HepG2 (cell line): ENCODE measurements around the gene UGCG. TPM values are rescaled to one million over a fixed set of nuclear protein-coding genes. Genes with fewer than 3 reads are reported as not detected.

Experiments
- ATAC-seq: fragments of 200-7000 bp; cut with Tn5 transposase; 3 replicates; pipeline ENCODE4 v1.9.1; 2020; ENCODE audit warnings: mild to moderate bottlenecking, moderate library complexity
- BruUV-seq: library from RNA; stranded (reverse); fragments of 400-500 nt; replicated peaks from 2 replicates; lab custom pipeline; 2021; lab: Mats Ljungman, UMichigan
- CTCF ChIA-PET: fragments of 300-600 bp; formaldehyde crosslinking; extraction: SDS; loops from one replicate; lab custom pipeline; 2021; ENCODE audit warnings: low total read pairs, inconsistent platforms, low intra/inter-chr PET ratio; lab: Yijun Ruan, JAX
- POLR2A ChIA-PET: fragments of 350-600 bp; sonication (Branson Sonifier 250); formaldehyde crosslinking; loops from one replicate; lab custom pipeline; 2020; ENCODE audit warnings: antibody characterized with exemption, inconsistent platforms; lab: Yijun Ruan, JAX
- DNase-seq: peaks from one replicate; pipeline ENCODE4 v3.0.0-alpha.2; 2015; ENCODE audit warnings: low spot score
- FAIRE-seq: peaks from 3 replicates; lab custom pipeline; 2011; peaks lifted over from hg19 to GRCh38; lab: Jason Lieb, UNC
- H2AFZ ChIP-seq: one replicate; pipeline ENCODE4 v1.6.1; 2011; ENCODE audit warnings: low read length, inconsistent platforms
- H3K27ac ChIP-seq: fragments of 300-600 bp; 3 replicates; pipeline ENCODE4 v1.8.0; 2011; ENCODE audit warnings: mixed run types, mild to moderate bottlenecking, mixed read lengths, low read length, inconsistent platforms; ENCODE audit not compliant: insufficient read depth; ENCODE audit errors: extremely low read length
- H3K27me3 ChIP-seq, 2 experiments: fragments of 200-600 bp in 1 of 2; 2 replicates in 1 of 2; 3 replicates in 1 of 2; pipeline versions ENCODE4 v1.6.0 to v1.8.0; 2011; ENCODE audit warnings: low read length in 2 of 2, mild to moderate bottlenecking in 2 of 2, moderate library complexity in 2 of 2, inconsistent platforms in 1 of 2; ENCODE audit not compliant: insufficient read depth in 2 of 2, control insufficient read depth in 1 of 2
- H3K36me3 ChIP-seq, 2 experiments: fragments of 200-600 bp in 1 of 2; replicated peaks in 1 of 2; 2 replicates in 1 of 2; 3 replicates in 1 of 2; pipeline versions ENCODE4 v1.5.1 to v1.8.0; 2011; ENCODE audit warnings: low read length in 2 of 2, inconsistent platforms in 1 of 2; ENCODE audit not compliant: insufficient read depth in 2 of 2, control insufficient read depth in 1 of 2
- H3K4me1 ChIP-seq: 2 replicates; pipeline ENCODE4 v1.5.1; 2012; ENCODE audit warnings: low read length, inconsistent platforms; ENCODE audit not compliant: insufficient read depth
- H3K4me2 ChIP-seq: 2 replicates; pipeline ENCODE4 v1.6.0; 2011; ENCODE audit warnings: low read depth, low read length, inconsistent platforms
- H3K4me3 ChIP-seq, 3 experiments: fragments of 200-600 bp in 1 of 3; sonication (generic), shearing (Covaris generic) in 1 of 3; replicated peaks in 1 of 3; 2 replicates each; pipeline ENCODE4 v1.5.1; 2011 to 2016; ENCODE audit warnings: low read length in 3 of 3, inconsistent platforms in 2 of 3, low read depth in 2 of 3, mild to moderate bottlenecking in 2 of 3, control low read depth in 1 of 3, mixed read lengths in 1 of 3; ENCODE audit not compliant: insufficient read depth in 1 of 3
- H3K79me2 ChIP-seq: one replicate; pipeline ENCODE4 v1.6.1; 2011; ENCODE audit warnings: low read length, inconsistent platforms; ENCODE audit not compliant: insufficient read depth
- H3K9ac ChIP-seq: 2 replicates; pipeline ENCODE4 v1.6.0; 2011; ENCODE audit warnings: mild to moderate bottlenecking, low read depth, low read length, inconsistent platforms; ENCODE audit not compliant: insufficient read depth
- H3K9me3 ChIP-seq: 2 replicates; pipeline ENCODE4 v1.5.1; 2012; ENCODE audit warnings: mild to moderate bottlenecking, low read length
- H4K20me1 ChIP-seq: 2 replicates; pipeline ENCODE4 v1.6.0; 2011; ENCODE audit warnings: inconsistent platforms, mild to moderate bottlenecking, low read length, moderate library complexity; ENCODE audit not compliant: insufficient read depth
- AHDC1 ChIP-seq: sonication (generic); formaldehyde crosslinking; IDR thresholded peaks from 2 replicates; pipeline ENCODE4 v1.5.1; 2020; ENCODE audit warnings: mild to moderate bottlenecking, missing genetic modification reagents, borderline replicate concordance
- HNF4A ChIP-seq: sonication (generic); formaldehyde crosslinking; IDR thresholded peaks from 2 replicates; pipeline ENCODE4 v1.4.0; 2020; ENCODE audit warnings: missing genetic modification reagents
- TRIM22 ChIP-seq: fragments of 450-650 bp; IDR thresholded peaks from 2 replicates; pipeline ENCODE4 v1.6.1; 2017
- ZMAT3 ChIP-seq: sonication (generic); formaldehyde crosslinking; conservative IDR thresholded peaks from 2 replicates; pipeline ENCODE4 v1.7.0; 2021; ENCODE audit warnings: missing genetic modification reagents
- ZNF253 ChIP-seq: sonication (generic); formaldehyde crosslinking; IDR thresholded peaks from 2 replicates; pipeline ENCODE4 v1.8.0; 2022; ENCODE audit warnings: mild to moderate bottlenecking, missing genetic modification reagents, borderline replicate concordance
- ZNF530 ChIP-seq: sonication (generic); formaldehyde crosslinking; IDR thresholded peaks from 2 replicates; pipeline ENCODE4 v1.5.0; 2020; ENCODE audit warnings: low read depth, mild to moderate bottlenecking, missing genetic modification reagents
- WGBS: methylation state at CpG from one replicate; pipeline ENCODE4 v1.1.6; 2017; ENCODE audit warnings: low lambda C conversion rate; 5-methylcytosine and 5-hydroxymethylcytosine counted together
- in situ Hi-C: cut with HindIII; loops from 2 replicates; pipeline ENCODE4 v1.10.0; 2017; ENCODE audit warnings: low pct_unique_long_range_greater_than_20kb; ENCODE audit not compliant: extremely low pct_ligation_motif_present
- intact Hi-C: fragments of 100-400 bp; cut with micrococcal nuclease; formaldehyde crosslinking; loops from one replicate; pipeline ENCODE4 v1.10.0; 2022; ENCODE audit not compliant: unreplicated experiment
- polyA plus RNA-seq, 8 experiments: library from polyadenylated mRNA; depleted of rRNA in 3 of 8; stranded (reverse) in 7 of 8; unstranded in 1 of 8; fragments of >200 nt; fragmentation: Illumina TruSeq in 4 of 8; extraction: Trizol in 4 of 8; gene quantifications; 2 replicates each; pipeline versions ENCODE4 v1.2.1 to v1.2.3, GENCODE V29; 2011 to 2016; ENCODE audit warnings: low read depth in 4 of 8, missing spikeins in 1 of 8, mixed read lengths in 1 of 8; ENCODE audit not compliant: insufficient read depth in 1 of 8
- total RNA-seq, 5 experiments: library from RNA; depleted of rRNA; stranded (reverse); fragments of >200 nt; fragmentation: Illumina TruSeq; extraction: Trizol; gene quantifications; 2 replicates each; pipeline ENCODE4 v1.2.3, GENCODE V29; 2016; ENCODE audit warnings: low read depth in 1 of 5

UGCG gene
- total and polyA plus RNA-seq, 2 of the 13 experiments (the other 11 are each of a cell fraction or from before 2014, with no cell fraction given), result 10.5 to 13.9 TPM

- H3K27me3 ChIP-seq, result no peaks in the 10 kb centered on the region
- H2AFZ ChIP-seq, result no peak overlapping the region
- peaks cover 15% of the 10 kb centered on the region for H4K20me1 ChIP-seq
- POLR2A ChIA-PET, result no interaction called here
- FAIRE-seq (no peak), ATAC-seq (no peak), DNase-seq (no peak)
- no TSS peak for BruUV-seq
- in situ Hi-C loops, result no loop called here
- peaks cover 82% of the 10 kb centered on the region for H3K79me2 ChIP-seq
- WGBS, result 79% methylated on average over 15 of the region's 15 CpGs
- no peak overlapping the region for H3K27ac ChIP-seq
- intact Hi-C loops, result no loop called here
- H3K4me2 ChIP-seq, result no peak overlapping the region
- H3K4me3 ChIP-seq, result no peak overlapping the region
- CTCF ChIA-PET, result no interaction called here
- peaks cover 62% of the 10 kb centered on the region for H3K4me1 ChIP-seq
- H3K9ac ChIP-seq, result no peak overlapping the region
- no peaks in the 10 kb centered on the region for H3K9me3 ChIP-seq
- TF ChIP-seq AHDC1 (no peak), TRIM22 (no peak), ZNF530 (CRISPR knock-in tag) (no peak), HNF4A (CRISPR knock-in tag) (peak; percentile 53), ZMAT3 (CRISPR knock-in tag) (no peak), ZNF253 (CRISPR knock-in tag) (no peak)
- no peaks in the 10 kb centered on the region for H3K36me3 ChIP-seq
These were observed 4.4 kb downstream of the UGCG start for GRCh38 chr9:111900858-111901612.
